Neural progenitor cell (in vitro differentiated cells): ENCODE data around the gene OR10A2.

ENCODE experiments used
- EZH2 ChIP-seq: fragments of 200-600 bp; sonication (generic); IDR thresholded peaks from 2 replicates; pipeline ENCODE4 v1.6.1; 2017; ENCODE audit warnings: antibody characterized with exemption, mild to moderate bottlenecking, moderate library complexity
- TF ChIP-seq, protein P1 (sequence below): fragments of 200-600 bp; sonication (generic); IDR thresholded peaks from 2 replicates; pipeline ENCODE4 v1.5.1; 2017; ENCODE audit warnings: antibody characterized with exemption, mild to moderate bottlenecking

DNA sequence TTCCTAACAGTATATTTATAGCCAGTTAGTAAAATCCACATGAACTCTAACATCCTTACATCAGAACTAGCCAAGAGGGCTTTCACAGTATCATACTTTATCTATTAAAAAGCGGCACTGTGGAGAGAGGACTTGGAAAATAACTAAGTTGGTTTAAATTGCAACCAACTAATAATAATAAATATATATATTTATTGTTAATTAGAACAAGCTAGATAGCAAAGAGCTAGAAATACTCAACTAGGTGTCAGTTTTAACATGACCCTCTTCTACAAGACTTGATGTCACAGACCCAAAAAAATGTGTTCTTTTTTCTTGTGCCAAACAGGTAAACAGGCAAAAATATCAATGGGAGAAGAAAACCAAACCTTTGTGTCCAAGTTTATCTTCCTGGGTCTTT is 57.8 kb downstream of the OR10A2 start, which contains the start of gene OR2D3:
- TF ChIP-seq EZH2 = no peak
- TF ChIP-seq, protein P1, sequence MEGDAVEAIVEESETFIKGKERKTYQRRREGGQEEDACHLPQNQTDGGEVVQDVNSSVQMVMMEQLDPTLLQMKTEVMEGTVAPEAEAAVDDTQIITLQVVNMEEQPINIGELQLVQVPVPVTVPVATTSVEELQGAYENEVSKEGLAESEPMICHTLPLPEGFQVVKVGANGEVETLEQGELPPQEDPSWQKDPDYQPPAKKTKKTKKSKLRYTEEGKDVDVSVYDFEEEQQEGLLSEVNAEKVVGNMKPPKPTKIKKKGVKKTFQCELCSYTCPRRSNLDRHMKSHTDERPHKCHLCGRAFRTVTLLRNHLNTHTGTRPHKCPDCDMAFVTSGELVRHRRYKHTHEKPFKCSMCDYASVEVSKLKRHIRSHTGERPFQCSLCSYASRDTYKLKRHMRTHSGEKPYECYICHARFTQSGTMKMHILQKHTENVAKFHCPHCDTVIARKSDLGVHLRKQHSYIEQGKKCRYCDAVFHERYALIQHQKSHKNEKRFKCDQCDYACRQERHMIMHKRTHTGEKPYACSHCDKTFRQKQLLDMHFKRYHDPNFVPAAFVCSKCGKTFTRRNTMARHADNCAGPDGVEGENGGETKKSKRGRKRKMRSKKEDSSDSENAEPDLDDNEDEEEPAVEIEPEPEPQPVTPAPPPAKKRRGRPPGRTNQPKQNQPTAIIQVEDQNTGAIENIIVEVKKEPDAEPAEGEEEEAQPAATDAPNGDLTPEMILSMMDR = no peak
